ENCODE results near the gene CGRRF1.

The CGRRF1 gene

GRCh38 chr14:54509546-54510501 lies at the start of gene CGRRF1:
CGRRF1 (plus strand) TSS chr14:54509906; CDS start chr14:54509960, 54 bp downstream.
- peak; percentile 91 for DNase-seq (ENCODE audit: low spot score)

GRCh38 chr14:54462048-54462447 lies 47.7 kb upstream of the CGRRF1 start:
- DNase-seq (ENCODE audit: low spot score) = no peak

GRCh38 chr14:54465654-54466053 lies 44.1 kb upstream of the CGRRF1 start:
- no peak for DNase-seq (ENCODE audit: low spot score)

GRCh38 chr14:54467280-54467679 lies 42.4 kb upstream of the CGRRF1 start:
- DNase-seq (ENCODE audit: low spot score) = no peak

- DNase-seq (ENCODE audit: low spot score) = no peak
Measured at GRCh38 chr14:54470701-54471100, 39.0 kb upstream of the CGRRF1 start.

- no peak for DNase-seq (ENCODE audit: low spot score)
Measured at GRCh38 chr14:54471641-54472040, 38.1 kb upstream of the CGRRF1 start.

GRCh38 chr14:54472315-54472714 lies 37.4 kb upstream of the CGRRF1 start:
- no peak for DNase-seq (ENCODE audit: low spot score)

GRCh38 chr14:54474232-54474793 lies 35.4 kb upstream of the CGRRF1 start:
- DNase-seq (ENCODE audit: low spot score) = no peak

- no peak for DNase-seq (ENCODE audit: low spot score)
Measured at GRCh38 chr14:54475187-54475899, 34.4 kb upstream of the CGRRF1 start.

- DNase-seq (ENCODE audit: low spot score) = no peak
Measured at GRCh38 chr14:54475911-54476310, 33.8 kb upstream of the CGRRF1 start.

- DNase-seq (ENCODE audit: low spot score) = no peak
Measured at GRCh38 chr14:54478636-54479215, 31.0 kb upstream of the CGRRF1 start.

GRCh38 chr14:54480830-54481562 lies 28.7 kb upstream of the CGRRF1 start:
- DNase-seq (ENCODE audit: low spot score) = no peak

- no peak for DNase-seq (ENCODE audit: low spot score)
Measured at GRCh38 chr14:54481695-54482094, 28.0 kb upstream of the CGRRF1 start.

GRCh38 chr14:54483073-54483745 lies 26.5 kb upstream of the CGRRF1 start:
- DNase-seq (ENCODE audit: low spot score) = no peak

GRCh38 chr14:54483846-54484245 lies 25.9 kb upstream of the CGRRF1 start:
- DNase-seq (ENCODE audit: low spot score) = no peak

GRCh38 chr14:54486685-54487084 lies 23.0 kb upstream of the CGRRF1 start:
- no peak for DNase-seq (ENCODE audit: low spot score)

GRCh38 chr14:54487771-54488170 lies 21.9 kb upstream of the CGRRF1 start:
- DNase-seq (ENCODE audit: low spot score) = peak; percentile 76

- DNase-seq (ENCODE audit: low spot score) = no peak
Measured at GRCh38 chr14:54488318-54488645, 21.4 kb upstream of the CGRRF1 start.

GRCh38 chr14:54488646-54489317 lies 20.9 kb upstream of the CGRRF1 start, which contains the start of gene GMFB:
GMFB (minus strand) TSS chr14:54488980; CDS start chr14:54488927, 53 bp downstream.
- peak; percentile 91 for DNase-seq (ENCODE audit: low spot score)

GRCh38 chr14:54489318-54489683 lies 20.4 kb upstream of the CGRRF1 start:
- no peak for DNase-seq (ENCODE audit: low spot score)

Data from COLO829 (cell line).